GM18868 (cell line): Measurements from ENCODE around the gene LRGUK.

ENCODE experiments used
- ATAC-seq: cut with Tn5 transposase; IDR thresholded peaks from one replicate; pipeline ENCODE4 v1.9.1; 2021; ENCODE audit warnings: mild to moderate bottlenecking, moderate library complexity; ENCODE audit not compliant: unreplicated experiment

The LRGUK gene

DNA sequence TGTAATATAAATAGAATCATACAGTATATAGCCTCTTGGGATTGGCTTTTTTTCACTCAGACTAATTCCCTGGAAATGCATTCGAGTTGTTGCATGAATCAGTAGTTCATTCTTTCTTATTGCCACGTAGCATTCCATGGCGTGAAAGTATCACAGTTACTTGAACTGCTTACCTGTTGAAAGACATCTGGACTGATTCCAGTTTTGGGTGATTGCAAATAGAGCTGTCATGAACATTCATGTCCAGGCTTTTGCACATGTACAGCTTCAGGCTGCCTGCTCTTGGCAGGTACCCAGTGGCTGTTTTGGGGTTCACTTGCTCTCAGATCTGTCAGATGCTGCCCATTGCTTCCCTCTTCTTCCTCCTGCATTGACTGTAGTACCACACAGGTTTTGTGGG is 54.9 kb downstream of the LRGUK start:
- no peak for ATAC-seq

DNA sequence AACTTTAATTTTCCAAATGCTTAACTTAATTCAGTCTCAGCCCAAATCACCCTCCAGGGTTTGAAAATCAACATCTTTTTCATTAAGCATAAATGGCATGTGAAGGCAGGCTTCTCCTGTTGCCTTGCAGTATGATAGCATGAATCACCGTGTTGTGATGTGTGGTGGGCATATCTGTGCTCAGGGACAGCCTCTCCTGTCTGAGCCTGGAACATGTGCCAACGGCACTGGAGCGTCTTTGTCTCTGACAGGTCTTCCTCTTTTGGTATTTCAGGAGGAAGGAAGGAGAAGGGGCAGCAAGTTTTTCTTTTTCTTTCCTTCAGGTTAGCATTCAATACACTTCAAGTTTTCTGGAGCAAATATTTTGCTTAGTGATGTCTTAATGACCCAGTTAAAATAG is 57.6 kb downstream of the LRGUK start:
- no peak for ATAC-seq

DNA sequence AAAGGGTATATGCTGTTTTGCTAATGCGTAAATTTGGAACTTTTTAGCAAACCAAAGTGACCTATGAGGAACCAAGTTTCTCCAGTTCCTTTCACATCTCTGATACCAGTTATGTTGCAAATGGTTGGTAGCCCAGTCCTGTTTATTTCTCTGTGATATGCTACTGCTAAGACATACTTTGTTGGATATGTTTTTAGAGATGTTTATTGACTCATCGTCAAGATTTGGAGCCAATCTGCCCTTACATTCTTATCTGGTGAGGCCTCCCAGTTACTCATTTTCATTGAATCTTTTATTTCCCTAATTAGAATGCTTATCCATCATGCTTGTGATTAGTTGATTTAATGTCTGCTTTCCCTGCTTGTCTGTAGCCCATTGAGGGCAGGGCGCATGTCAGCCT is 58.9 kb downstream of the LRGUK start:
- ATAC-seq, result no peak

DNA sequence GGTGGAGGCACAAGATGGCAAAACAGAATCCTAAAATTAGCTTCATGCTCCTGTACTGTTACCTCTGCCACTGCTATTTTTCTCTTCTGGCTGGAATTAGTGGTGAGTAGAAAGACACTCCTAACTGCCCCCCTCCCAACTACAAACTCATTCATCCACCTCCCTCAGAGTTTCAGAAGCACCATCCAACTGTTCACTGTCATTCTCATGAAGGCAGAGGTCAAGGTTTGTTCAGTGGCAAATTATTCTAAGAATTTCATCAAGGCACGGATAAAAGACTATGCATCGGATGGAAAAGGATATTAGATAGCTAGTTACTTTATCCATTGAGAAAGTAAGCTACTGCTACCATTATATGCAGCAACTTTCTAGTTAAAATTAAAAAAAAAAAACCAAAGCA is 59.7 kb downstream of the LRGUK start:
- no peak for ATAC-seq

DNA sequence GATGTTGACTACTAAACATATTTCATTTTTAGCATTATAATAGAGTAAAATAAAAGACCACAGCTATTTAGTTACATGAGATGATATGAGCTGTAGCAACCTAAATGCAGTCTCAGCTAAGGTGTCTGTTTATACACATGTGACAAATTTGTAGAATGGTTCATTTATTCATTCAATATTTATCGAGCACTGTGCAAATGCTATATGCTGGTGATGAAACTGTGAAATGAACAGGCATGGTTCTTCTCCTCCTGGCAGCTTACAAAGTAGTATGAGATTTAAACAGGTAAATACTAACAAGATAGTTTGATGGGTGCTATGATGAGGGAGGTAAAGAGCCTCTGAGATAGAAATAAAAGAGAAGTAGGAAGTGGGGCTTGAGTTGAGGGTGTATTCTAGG is 60.8 kb downstream of the LRGUK start:
- no peak for ATAC-seq

DNA sequence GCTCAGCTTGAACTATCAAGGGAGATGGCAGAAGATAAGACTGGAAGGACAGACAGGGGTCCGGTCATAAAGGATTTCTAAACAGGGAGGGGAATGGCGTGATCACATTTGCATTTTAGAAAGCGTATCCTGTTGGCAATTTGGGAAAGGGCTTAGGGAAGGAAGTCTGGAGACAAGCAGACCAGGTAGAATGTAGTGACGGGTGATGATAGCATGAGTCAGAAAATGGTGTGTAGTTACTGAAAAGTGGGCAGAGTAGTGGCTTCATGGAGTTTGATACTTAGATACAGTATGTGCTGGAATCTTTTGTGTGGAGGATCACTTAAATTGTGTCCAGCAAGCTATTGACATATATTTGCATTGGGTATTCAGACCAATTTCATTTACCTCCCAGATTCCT is 61.2 kb downstream of the LRGUK start:
- no peak for ATAC-seq

DNA sequence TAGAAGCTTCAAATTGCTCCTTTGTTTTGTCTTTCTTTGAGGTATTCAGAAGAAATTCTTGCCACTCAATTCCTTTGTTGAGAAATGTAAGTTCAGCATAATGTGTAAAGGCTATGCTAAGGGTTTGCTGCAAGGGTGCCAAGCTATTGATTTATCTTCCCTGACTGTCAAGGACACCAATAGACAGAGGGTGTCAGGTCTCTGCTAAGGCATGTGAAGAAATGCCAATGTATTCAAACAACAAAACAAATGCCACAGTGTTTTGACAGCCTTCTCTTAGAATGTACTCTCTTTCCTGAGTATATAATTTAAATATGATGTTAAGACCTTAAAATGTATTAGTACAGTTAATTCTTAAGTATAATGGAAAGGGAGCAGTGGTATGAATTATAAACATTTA is 62.4 kb downstream of the LRGUK start:
- ATAC-seq, result no peak

DNA sequence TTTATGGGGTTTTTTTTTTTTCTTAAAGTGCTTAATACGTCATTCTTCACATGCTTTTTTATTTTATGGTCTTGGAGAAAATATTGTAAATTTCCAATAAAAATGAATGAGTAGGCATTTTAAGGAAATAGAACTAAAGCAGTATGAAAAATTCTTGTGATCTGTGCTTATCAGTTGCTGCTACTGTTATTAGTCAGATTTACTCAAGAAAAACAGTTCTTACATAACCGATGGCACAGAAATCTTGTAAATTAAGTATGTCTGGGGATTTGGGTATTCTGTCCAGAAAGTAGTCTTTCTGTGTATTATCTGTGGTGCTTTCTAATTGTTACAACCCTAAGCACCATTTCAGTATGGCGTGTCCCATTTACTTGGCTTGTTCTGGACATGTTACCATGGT is 64.7 kb downstream of the LRGUK start:
- ATAC-seq, result no peak

DNA sequence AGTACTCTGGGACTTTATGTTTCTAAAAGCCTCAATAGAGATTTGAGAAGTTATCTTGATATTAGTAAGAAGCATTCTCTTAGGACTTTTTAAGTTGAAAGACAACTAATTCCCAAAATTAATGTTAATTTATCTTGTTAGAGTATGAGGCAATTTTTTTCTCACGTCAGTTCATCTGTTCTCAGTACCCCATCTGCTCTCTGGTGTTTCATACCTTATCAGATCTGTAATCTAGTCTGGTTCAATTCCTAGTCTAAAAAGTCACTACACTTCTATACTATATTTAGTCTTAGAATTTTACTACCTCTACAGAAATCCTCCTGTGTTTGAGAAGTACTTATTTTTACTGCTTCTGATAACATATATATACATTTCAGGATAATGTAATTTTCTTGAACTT is 66.1 kb downstream of the LRGUK start:
- no peak for ATAC-seq

DNA sequence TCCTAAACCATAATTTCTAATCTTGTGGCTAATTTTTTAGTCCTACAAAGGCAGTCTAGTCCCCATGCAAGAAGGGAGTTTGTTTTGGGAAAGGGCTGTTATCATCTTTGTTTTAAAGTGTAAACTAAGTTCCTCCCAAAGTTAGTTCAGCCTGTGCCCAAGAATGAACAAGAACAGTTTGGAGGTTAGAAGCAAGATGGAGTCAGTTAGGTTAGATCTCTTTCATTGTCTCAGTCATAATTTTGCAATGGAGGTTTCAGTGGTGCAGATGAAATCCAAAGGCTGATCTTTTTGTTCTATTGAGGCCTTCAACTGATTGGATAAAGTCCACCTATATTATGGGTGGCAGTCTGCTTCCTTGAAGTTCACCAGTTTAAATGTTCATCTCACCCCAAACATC is 68.1 kb downstream of the LRGUK start:
- no peak for ATAC-seq

DNA sequence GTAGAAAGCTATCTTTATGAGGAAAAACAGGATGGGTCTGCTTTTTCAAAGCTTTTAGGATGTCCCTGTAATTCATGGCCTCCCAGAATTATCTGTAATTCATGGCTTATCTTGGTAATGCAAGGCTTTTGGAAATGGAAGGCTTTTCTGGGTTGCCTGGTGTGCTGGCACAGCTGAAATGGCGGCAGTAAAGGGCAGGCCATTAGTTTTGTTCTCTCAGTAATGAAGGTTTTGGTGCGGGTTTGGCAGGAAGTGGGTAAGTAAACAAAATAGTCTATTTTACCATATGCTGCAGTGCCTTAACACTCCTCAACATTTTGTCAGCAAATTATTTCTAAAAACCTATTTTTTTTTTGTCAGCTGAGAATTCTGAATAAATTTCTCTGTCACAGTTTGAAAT is 69.3 kb downstream of the LRGUK start:
- ATAC-seq, result no peak

DNA sequence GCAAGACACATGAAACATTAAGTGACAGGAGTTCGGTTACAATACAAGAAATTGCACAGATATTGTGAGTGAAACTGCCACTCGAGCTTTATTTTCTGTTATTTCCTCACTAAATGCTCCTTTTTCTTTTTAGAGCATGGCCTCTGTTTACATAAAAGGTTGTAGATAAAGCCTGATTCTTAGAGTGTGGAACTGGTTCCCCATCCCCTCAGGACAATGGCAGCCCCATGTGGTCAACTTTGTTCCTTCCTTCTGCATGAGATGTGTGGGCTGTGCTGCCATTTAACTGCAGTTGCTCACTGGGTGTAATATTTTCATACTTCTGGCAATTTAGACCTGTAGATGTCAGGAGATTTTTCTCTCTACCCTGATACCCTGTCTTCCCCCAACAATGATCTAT is 70.2 kb downstream of the LRGUK start:
- ATAC-seq, result no peak

DNA sequence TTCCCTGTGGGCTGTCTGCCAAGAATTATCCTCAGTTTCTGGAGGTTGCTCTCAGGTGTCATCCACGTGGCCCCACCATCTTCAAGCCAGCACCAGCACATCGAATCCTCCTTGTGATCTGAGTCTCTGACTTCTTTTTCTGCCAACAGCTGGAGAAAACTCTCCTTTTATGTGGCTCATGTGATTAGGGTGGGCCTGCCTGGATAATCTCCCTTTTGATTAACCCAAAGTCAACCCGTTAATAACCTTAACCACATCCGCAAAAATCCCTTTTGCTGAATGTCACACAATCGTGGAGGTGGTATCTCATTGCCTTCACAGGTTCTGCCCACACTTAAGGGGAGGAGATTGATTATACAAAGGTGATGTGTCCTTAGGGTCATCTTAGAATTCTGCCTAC is 73.8 kb downstream of the LRGUK start:
- ATAC-seq, result no peak

DNA sequence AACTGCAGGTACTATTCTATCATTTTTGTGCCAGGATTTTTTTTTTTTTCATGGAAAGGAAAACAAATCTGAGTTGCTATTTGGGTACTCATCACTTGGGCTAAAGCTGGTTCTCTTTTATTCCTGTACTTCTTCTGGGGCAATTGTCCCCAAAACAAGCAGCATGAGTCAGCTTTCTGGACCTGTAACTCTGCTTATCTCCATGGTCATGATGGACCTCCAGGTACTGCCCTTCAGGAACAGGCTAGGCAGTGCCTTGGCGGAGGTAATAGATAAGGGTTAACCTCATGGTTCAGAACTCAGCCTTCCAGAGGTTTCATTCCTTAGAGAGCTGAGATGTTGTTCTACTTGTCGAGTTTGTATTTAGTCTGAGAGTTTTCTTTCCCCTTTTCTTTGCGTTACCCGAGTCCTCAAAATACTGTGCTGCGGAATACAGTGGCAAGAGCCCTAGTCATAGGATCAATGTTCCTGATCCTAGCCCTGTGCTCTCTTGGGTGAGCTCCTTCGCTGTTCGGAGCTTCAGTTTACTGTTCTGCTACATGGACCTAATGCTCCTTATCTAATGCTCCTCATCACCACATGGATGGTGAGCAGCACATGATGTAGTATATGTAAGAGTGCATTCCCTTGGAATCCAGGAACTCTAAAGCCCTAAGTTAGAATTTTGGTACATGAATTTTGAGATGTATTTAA is 74.6 kb downstream of the LRGUK start:
- no peak for ATAC-seq

DNA sequence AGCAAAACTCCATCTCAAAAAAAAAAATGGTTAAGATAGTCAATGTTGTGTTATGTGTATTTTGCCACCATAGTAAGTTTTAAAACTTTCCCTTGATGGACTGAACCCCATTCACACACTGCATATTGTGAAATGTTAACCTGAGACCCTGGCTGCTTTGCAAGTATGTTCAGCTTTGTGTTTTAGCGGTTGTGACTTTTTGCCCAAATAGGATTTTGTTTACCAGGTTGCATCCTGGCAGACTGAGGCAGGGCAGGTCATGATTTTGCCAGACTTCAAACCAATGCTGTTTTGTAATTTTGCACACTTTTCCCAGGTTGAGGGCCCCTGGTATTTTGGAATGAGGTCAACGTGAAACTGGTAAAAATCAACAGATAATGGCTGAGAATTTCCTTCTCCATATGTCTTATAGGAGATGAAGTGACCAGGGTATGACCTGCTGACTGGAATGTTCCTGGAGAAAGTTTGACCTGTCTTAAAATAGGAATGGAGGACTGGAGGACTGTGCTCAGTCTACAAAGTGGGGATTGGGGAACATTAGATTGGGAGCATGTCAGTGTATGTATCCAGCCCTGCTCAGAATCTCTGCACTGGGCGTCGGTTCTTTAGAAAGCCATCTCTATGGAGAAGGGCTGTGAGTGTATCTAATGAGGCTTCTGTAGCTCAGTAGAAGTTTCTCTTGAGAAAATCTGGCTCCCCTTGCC is 76.2 kb downstream of the LRGUK start:
- no peak for ATAC-seq

DNA sequence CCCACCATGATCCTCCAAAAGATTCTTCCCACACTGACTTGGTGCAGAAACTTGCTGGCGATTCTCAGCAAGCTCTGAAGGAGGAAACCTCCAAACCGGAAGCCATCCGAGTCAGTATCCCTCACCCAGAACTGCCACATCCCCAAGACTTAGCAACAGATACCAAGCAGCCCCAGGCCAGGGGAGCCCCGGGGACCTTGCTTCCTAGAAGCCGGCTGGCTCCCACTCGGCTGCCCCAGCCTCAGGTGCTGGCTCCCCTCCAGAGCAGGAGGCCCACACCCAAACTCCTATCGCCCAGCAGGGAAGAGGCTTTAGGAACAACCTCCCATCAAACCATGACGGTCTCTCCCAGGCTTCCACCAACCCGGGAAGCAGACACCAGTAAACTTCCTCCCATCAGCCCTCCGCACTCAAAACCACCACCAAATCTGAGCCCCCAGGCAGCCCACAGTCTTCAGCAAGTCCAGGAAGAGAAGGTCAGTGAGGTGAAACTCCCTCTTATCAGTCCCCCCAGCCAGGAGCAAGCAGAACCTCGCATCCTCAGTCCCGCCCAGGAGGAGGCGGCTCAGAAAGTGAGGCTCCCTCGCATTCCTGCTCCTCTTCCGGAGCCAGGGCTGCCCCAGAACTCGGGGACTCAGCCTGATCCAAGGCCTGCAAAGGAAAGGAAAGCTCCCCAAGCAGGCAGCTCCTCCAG is 82.3 kb downstream of the LRGUK start:
- no peak for ATAC-seq

DNA sequence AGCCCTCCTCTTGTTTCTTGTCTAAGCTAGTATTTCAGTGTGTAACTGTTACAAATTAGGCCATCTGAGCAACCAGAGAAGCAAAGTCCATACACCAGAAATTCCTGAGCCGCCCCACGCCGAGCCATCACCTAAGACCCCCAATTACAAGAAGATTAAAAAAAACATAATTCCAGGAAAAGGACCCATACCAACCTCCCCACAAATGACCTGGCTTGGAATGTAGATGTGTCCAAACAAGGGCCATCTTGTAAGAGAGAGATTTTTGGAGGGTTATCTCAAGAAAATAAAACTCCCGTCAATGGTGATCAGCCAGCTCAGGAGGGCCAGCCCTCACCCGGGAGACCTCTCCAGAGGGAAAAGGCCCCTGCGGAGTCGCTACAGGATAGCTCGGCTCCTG is 83.1 kb downstream of the LRGUK start:
- ATAC-seq, result no peak

DNA sequence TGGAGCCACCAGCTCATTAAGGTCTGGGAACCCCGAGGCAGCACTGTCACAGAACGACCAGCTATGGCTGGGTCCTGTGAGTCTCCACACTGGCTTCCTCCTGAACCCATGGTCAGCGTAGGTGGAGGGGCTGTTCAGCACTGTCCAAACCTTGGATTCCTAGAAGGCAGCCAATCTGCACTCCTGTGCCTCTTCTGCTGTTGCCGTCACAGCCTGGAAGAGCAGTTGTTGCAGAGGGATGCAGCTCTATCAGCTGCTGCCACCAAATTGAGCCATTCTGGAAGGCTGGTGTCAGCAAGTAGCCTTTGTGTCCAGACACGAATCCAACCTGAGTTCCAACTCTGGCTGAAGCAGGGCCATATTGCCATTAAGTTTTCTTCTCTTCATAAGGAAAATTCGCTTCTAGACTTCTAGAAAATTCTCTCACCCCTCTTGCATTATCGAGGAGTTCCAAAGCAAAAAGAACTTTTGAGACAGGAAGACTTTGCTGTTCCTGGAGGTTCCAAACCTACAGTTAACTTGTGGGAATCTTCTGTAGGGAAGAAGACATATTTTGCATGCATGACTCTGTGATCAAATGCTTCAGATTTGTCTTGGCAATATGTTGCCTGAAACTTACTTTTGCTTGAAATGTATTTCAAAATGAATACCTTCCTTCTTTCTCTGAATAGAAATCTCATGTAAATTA is 84.0 kb downstream of the LRGUK start:
- no peak for ATAC-seq

DNA sequence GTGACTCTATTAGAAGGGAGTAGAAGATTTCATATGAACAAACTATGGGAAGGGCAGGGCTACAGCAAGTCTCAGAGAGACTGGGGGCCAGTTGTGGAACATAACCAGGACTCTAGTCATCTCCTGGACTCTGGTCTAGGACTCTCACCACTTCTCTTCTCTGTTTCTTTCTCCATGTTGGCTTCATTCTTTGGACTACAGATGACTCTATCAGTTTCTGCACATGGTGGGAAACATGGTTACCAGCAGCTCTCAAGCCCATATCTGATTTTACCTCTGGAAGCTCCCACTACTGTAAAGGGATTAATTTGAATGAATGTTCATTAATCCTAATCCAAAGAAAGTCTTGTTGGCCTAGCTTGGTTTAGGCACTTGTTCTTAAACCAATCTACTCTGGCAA is 84.7 kb downstream of the LRGUK start:
- no peak for ATAC-seq

DNA sequence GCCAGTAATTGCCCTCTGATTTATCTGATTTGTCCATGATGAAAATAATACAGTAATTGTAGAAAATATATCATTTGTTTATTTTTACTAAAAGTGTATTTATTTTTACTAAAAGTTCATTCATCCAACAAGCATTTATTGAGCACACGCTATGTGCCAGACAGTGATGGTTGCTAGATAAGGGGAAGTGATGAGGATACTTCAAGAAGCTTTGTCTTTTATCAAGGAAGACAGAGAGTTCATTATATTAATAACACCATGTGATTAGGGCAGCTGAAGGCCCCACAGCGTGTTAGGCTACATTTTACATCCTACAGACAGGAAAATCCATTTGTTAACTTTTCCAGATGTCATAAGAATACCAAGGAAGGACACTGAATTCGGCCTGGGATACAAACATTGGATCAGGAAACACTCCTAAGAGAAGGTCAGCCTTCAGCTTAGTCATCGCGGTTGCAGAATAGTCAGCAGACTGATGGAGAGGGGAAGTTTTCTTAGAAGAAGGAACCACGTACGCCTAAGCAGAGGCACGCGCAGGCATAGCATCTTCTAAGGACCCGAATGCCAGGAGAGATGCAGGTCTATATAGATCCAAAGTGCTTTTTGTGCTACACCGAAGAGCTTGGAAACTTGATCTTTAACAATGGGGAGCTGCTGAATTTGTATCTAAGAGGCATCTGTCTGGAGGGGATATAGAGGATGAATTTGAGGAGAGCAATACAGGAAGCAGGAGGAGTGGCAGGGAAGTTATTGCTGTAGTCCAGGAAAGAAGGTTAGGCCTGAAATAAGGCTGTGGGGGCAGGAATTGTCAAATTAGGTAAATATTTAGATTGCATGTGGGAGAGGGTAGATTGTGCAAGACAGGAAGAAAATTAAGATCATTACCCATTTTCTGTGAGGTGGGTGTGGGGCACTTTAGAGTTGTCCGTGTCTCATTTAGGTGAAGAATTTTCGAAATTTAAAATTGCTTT is 85.7 kb downstream of the LRGUK start:
- ATAC-seq, result no peak

DNA sequence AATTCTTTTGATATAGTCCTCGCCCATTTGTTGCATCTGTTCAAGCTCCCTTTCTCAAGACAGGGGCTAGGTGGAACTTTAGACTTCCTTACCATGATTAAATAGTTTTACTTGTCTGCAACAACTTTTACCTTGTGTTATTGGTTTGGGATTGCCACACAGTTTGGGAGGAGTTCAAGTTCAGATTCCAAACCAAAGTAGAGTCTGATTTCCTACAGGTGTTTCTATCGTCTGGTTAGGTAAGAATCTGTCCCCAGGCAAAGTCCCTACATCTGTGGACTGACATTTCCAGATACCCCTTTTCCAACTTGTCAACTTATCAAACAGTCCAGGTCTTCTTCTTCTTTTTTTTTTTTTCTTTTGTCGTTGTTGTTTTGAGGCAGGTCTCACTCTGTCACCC is 93.1 kb downstream of the LRGUK start:
- ATAC-seq, result no peak
